Endothelial cell of umbilical vein (primary cell): ENCODE measurements around the gene CYP51A1. TPM values are rescaled to one million over a fixed set of nuclear protein-coding genes. Genes with fewer than 3 reads are reported as not detected.
"Not testable (repeated sequence)": the region's sequence is repeated elsewhere in the genome, so short reads cannot be mapped to it uniquely, and the experiment has no call there.

ENCODE experiments used
- BruUV-seq: library from RNA; stranded (reverse); fragments of 400-500 nt; replicated peaks from 2 replicates; lab custom pipeline; 2021; lab: Mats Ljungman, UMichigan
- CTCF ChIA-PET: fragments of 300-600, 350-600 bp; sonication (Branson Sonifier 250); formaldehyde crosslinking; loops from one replicate; lab custom pipeline; 2021; ENCODE audit warnings: antibody characterized with exemption, inconsistent platforms; lab: Charles Lee
- POLR2A ChIA-PET: fragments of 300-600, 350-600 bp; sonication (Branson Sonifier 250); formaldehyde crosslinking; loops from one replicate; lab custom pipeline; 2021; ENCODE audit warnings: antibody characterized with exemption, inconsistent platforms; lab: Charles Lee
- DNase-seq: peaks from one replicate; pipeline ENCODE4 v3.0.0-alpha.2; 2011; ENCODE audit warnings: low read depth, low spot score
- FAIRE-seq: peaks from 2 replicates; lab custom pipeline; 2011; peaks lifted over from hg19 to GRCh38; lab: Jason Lieb, UNC
- H2AFZ ChIP-seq: 2 replicates; pipeline ENCODE4 v1.6.0; 2012; ENCODE audit warnings: low read depth, low read length, control low read depth, inconsistent platforms
- H3K27ac ChIP-seq: 2 replicates; pipeline ENCODE4 v1.5.1; 2011; ENCODE audit warnings: low read depth, mild to moderate bottlenecking, control low read depth, low read length, moderate library complexity; ENCODE audit not compliant: insufficient read depth
- H3K27me3 ChIP-seq, 2 experiments: 2 replicates each; pipeline versions ENCODE4 v1.6.0 to v1.6.1; 2011; ENCODE audit warnings: low read length in 2 of 2, mixed read lengths in 1 of 2; ENCODE audit not compliant: control insufficient read depth in 2 of 2, insufficient read depth in 2 of 2
- H3K36me3 ChIP-seq, 2 experiments: 2 replicates in 1 of 2; 3 replicates in 1 of 2; pipeline ENCODE4 v1.5.1; 2011; ENCODE audit warnings: low read length in 2 of 2, mild to moderate bottlenecking in 1 of 2, moderate library complexity in 1 of 2; ENCODE audit not compliant: control insufficient read depth in 2 of 2, insufficient read depth in 2 of 2; ENCODE audit errors: extremely low read depth in 1 of 2
- H3K4me1 ChIP-seq: 3 replicates; pipeline ENCODE4 v1.5.1; 2011; ENCODE audit warnings: mild to moderate bottlenecking, low read length; ENCODE audit not compliant: control insufficient read depth, insufficient read depth; ENCODE audit errors: extremely low read depth
- H3K4me2 ChIP-seq: 2 replicates; pipeline ENCODE4 v1.6.1; 2011; ENCODE audit warnings: low read length, control low read depth, mixed read lengths; ENCODE audit not compliant: insufficient read depth
- H3K4me3 ChIP-seq, 3 experiments: fragments of 200-600 bp in 1 of 3; sonication (generic), shearing (Covaris generic) in 1 of 3; replicated peaks in 1 of 3; 2 replicates each; pipeline ENCODE4 v1.5.1; 2011 to 2016; ENCODE audit warnings: control low read depth in 3 of 3, low read length in 3 of 3, mild to moderate bottlenecking in 2 of 3, inconsistent platforms in 1 of 3, low read depth in 1 of 3, moderate library complexity in 1 of 3; ENCODE audit not compliant: insufficient read depth in 1 of 3
- H3K79me2 ChIP-seq: 2 replicates; pipeline ENCODE4 v1.6.0; 2012; ENCODE audit warnings: low read length, inconsistent platforms; ENCODE audit not compliant: control insufficient read depth, insufficient read depth
- H3K9ac ChIP-seq: replicated peaks from 2 replicates; pipeline ENCODE3; 2011; ENCODE audit warnings: low read length, control low read depth; ENCODE audit not compliant: insufficient read depth; ENCODE audit errors: extremely low read depth
- H3K9me1 ChIP-seq: replicated peaks from 3 replicates; pipeline ENCODE4 v1.6.0; 2011; ENCODE audit warnings: mild to moderate bottlenecking, low read length; ENCODE audit not compliant: control insufficient read depth, insufficient read depth; ENCODE audit errors: extremely low read depth
- H3K9me3 ChIP-seq: replicated peaks from 2 replicates; pipeline ENCODE4 v1.5.1; 2012; ENCODE audit warnings: low read length, inconsistent platforms; ENCODE audit not compliant: control insufficient read depth, insufficient read depth
- H4K20me1 ChIP-seq: replicated peaks from 2 replicates; pipeline ENCODE3; 2011; ENCODE audit warnings: mild to moderate bottlenecking, low read length; ENCODE audit not compliant: control insufficient read depth, insufficient read depth; ENCODE audit errors: extremely low read depth
- CTCF ChIP-seq, 2 donors: IDR thresholded peaks; 1 replicate in 1 of 2; 2 replicates in 1 of 2; pipeline ENCODE4 v1.5.1; 2011; ENCODE audit warnings: low read length in 2 of 2, mild to moderate bottlenecking in 2 of 2, moderate library complexity in 2 of 2, control low read depth in 1 of 2, inconsistent platforms in 1 of 2, low read depth in 1 of 2; ENCODE audit not compliant: insufficient read depth in 1 of 2; ENCODE audit errors: extremely low read depth in 1 of 2
- EZH2 ChIP-seq: IDR thresholded peaks from 2 replicates; pipeline ENCODE4 v1.6.1; 2012; ENCODE audit warnings: borderline replicate concordance, low read depth, mild to moderate bottlenecking, moderate library complexity, low read length, inconsistent platforms; ENCODE audit not compliant: severe bottlenecking
- FOS ChIP-seq: IDR thresholded peaks from 2 replicates; pipeline ENCODE4 v1.6.1; 2011; ENCODE audit warnings: mild to moderate bottlenecking, low read length, moderate library complexity, borderline replicate concordance; ENCODE audit not compliant: insufficient read depth
- GATA2 ChIP-seq: IDR thresholded peaks from 2 replicates; pipeline ENCODE4 v1.7.0; 2011; ENCODE audit warnings: low read depth, mild to moderate bottlenecking, moderate library complexity, mixed read lengths, low read length; ENCODE audit not compliant: insufficient read length, insufficient read depth
- JUN ChIP-seq: IDR thresholded peaks from 2 replicates; pipeline ENCODE4 v1.6.1; 2011; ENCODE audit warnings: borderline replicate concordance, low read depth; ENCODE audit not compliant: insufficient read length, insufficient read depth
- MAX ChIP-seq: IDR thresholded peaks from 2 replicates; pipeline ENCODE4 v1.6.1; 2011; ENCODE audit not compliant: insufficient read depth, insufficient read length
- MYC ChIP-seq: IDR thresholded peaks from one replicate; pipeline ENCODE4 v1.6.1; 2011; ENCODE audit warnings: mild to moderate bottlenecking, low read depth, low read length
- POLR2A ChIP-seq: IDR thresholded peaks from 2 replicates; pipeline ENCODE4 v1.6.1; 2012; ENCODE audit warnings: low read depth, mild to moderate bottlenecking, control low read depth, low read length
- POLR2AphosphoS5 ChIP-seq: IDR thresholded peaks from 2 replicates; pipeline ENCODE4 v1.6.1; 2012; ENCODE audit warnings: low read depth, mild to moderate bottlenecking, control low read depth, low read length, moderate library complexity; ENCODE audit not compliant: insufficient read depth
- dilution Hi-C: fragments of 300-500 bp; cut with MboI; formaldehyde crosslinking; loops from one replicate; pipeline ENCODE4 v1.15.0; 2019; ENCODE audit warnings: low sequenced_read_pairs; ENCODE audit not compliant: extremely low pct_ligation_motif_present
- intact Hi-C: fragments of 100-400 bp; cut with micrococcal nuclease; formaldehyde crosslinking; loops from one replicate; pipeline ENCODE4 v1.10.0; 2022
- polyA plus RNA-seq, 4 experiments: library from polyadenylated mRNA; depleted of rRNA in 3 of 4; stranded (reverse) in 3 of 4; unstranded in 1 of 4; fragments of >200 nt; gene quantifications; 2 replicates each; pipeline versions ENCODE4 v1.2.1 to v1.2.3, GENCODE V29; 2011 to 2012; ENCODE audit warnings: missing spikeins in 1 of 4
- total RNA-seq: library from RNA; stranded (reverse); gene quantifications from 2 replicates; pipeline ENCODE4 v1.2.3, GENCODE V29; 2021

Gene CYP51A1
- total and polyA plus RNA-seq, 2 donors (not counting 3 experiments of a cell fraction or from before 2014, with no cell fraction given), result 16.5 to 119 TPM

- Histone ChIP-seq H3K4me2 (no peak overlapping the region), H3K9me1 (no peaks in the 10 kb centered on the region), H3K79me2 (no peaks in the 10 kb centered on the region), H3K36me3 (no peaks in the 10 kb centered on the region), H3K4me1 (no peaks in the 10 kb centered on the region), H3K27ac (no peak overlapping the region), H3K9me3 (no peaks in the 10 kb centered on the region), H3K27me3 (no peaks in the 10 kb centered on the region), H3K9ac (no peak overlapping the region), H2AFZ (no peak overlapping the region), H3K4me3 (no peak overlapping the region), H4K20me1 (no peaks in the 10 kb centered on the region)
- dilution Hi-C loops, result no loop called here
- CTCF ChIA-PET, result no interaction called here
- FAIRE-seq (no peak), DNase-seq (no peak)
- no TSS peak for BruUV-seq
- intact Hi-C loops, result no loop called here
- POLR2A ChIA-PET, result no interaction called here
- no peak for TF ChIP-seq POLR2A
- no peak for TF ChIP-seq MYC
- TF ChIP-seq FOS, result no peak
- TF ChIP-seq JUN, result no peak
- TF ChIP-seq CTCF (IDR thresholded peaks at IDR 0.05; ENCODE audit: extremely low read depth in 1 of 2, insufficient read depth in 1 of 2, low read depth in 1 of 2, low read length in 2 of 2), result no peak
- no peak for TF ChIP-seq MAX
- no peak for TF ChIP-seq EZH2
- TF ChIP-seq POLR2AphosphoS5, result no peak
- no peak for TF ChIP-seq GATA2
Observed at GRCh38 chr7:92149736-92150239, 15.5 kb upstream of the CYP51A1 start.

- H3K4me2 ChIP-seq, H3K9me1 ChIP-seq, POLR2A ChIA-PET, FAIRE-seq, H3K9me3 ChIP-seq, H2AFZ ChIP-seq, H3K27me3 ChIP-seq, H3K27ac ChIP-seq, H3K36me3 ChIP-seq, H3K4me3 ChIP-seq, H3K9ac ChIP-seq, intact Hi-C loops, dilution Hi-C loops, H3K79me2 ChIP-seq, H3K4me1 ChIP-seq, DNase-seq, H4K20me1 ChIP-seq, BruUV-seq: not testable (repeated sequence)
- CTCF ChIA-PET, result interaction anchor here (0.6 to 0.7 kb wide), 2 partner anchors 10 to 324 kb away, joined by 3 read pairs; no protein-coding TSS in a partner anchor
Observed at GRCh38 chr7:92143192-92143880, 9.1 kb upstream of the CYP51A1 start.
